GF-D8 (cell line): ENCODE results near the gene PDZD8.
"Not testable (repeated sequence)": the region's sequence is repeated elsewhere in the genome, so short reads cannot be mapped to it uniquely, and the experiment has no call there.

Experiments
- DNase-seq: peaks from one replicate; lab custom pipeline; 2025; lab: John Stamatoyannopoulos, UW

PDZD8 gene

DNA sequence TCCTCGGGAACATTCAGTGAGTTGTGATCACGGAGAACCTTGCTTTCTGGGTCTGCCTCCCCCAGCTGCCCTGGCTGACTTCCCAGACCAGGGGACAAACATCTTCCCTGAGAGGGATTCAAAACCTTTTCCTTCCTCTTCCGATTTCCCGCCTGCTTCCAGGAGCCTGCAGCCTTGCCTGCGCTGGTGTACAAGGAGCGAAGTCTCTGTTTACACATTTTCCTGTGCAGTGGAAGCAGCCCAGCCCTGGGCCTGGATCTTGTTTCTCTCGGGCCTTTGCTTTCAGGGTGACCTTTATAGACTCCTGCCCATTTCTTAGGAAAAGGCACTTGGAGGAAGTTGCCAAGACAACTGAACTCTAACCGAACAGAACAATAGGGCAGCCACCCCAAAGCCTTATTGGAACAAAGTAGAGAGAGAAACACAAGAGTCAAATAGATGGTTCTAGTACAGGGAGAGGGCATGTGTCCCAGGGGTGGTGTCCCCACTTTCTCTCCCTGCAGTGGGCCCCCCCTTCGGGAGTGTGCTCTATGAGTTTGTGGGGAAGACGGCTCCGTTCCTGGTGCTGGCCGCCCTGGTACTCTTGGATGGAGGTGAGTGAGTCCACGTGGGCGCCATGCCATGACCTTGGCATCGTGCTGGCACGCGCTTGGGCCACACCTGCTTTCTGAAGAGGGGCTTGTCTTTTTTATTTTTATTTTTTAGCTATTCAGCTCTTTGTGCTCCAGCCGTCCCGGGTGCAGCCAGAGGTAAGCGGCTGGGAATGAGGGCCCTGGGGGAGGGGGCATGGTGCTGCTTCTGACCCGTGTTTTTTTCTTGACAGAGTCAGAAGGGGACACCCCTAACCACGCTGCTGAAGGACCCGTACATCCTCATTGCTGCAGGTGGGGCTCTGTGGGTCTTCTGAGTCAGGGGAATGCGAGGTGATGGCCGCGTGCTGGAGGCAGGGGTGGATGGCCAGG lies 120.2 kb downstream of the PDZD8 start:
- DNase-seq = no peak

DNA sequence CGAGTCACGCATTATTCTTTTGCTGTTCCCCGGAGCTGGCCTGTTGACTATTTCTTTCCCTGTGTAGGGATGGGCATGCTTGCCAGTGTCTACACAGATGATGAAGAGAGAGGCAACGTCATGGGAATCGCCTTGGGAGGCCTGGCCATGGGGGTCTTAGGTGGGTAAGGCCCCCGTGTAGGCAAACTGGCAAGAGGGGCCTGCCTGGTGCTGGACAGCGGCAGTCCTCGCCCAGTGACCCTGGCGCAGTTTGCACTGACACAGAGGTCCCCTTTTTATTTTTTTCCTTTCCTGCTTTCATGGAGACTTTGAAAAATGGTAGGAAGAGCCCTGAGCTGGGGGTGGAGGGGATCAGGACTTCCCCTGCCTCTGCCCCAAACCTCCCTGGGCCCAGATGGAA lies 120.9 kb downstream of the PDZD8 start:
- no peak for DNase-seq

DNA sequence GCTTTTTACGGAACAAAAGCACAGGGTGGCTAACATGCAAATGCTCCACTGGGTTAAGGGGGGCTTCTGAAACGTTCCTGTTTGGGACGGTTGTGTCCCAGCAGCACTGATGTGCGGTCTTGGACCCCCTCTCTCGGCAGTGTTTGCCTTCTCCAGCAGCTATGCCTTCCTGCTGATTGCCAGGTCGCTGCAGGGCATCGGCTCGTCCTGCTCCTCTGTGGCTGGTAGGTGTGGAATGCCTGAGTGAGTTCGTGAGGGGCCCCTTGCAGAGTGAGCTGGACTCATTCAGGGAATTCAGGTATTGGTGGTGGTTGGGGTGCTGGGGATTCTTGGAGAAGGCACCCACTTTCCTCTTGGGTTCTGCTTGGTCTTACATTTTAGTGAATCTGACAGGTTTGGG lies 121.3 kb downstream of the PDZD8 start:
- DNase-seq = no peak

DNA sequence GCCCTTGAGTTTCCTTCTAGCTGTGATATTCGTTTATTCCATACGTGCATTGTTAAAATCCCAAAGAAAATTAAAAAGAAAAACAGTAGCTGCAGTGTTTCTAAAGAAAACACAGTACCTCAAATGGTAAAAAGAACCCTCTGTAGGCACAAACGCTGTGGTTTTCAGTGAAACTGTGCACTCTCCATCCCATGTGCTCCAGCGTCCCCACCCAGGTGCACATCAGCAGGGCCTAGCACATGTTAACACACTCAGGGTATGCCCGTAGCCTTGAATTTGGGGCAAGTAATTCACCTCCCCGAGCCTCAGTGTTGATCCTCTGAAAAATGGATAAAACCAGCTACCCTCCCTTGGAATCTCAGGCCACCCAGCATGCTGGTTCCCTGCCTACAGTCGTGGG lies 124.8 kb downstream of the PDZD8 start:
- DNase-seq = no peak

DNA sequence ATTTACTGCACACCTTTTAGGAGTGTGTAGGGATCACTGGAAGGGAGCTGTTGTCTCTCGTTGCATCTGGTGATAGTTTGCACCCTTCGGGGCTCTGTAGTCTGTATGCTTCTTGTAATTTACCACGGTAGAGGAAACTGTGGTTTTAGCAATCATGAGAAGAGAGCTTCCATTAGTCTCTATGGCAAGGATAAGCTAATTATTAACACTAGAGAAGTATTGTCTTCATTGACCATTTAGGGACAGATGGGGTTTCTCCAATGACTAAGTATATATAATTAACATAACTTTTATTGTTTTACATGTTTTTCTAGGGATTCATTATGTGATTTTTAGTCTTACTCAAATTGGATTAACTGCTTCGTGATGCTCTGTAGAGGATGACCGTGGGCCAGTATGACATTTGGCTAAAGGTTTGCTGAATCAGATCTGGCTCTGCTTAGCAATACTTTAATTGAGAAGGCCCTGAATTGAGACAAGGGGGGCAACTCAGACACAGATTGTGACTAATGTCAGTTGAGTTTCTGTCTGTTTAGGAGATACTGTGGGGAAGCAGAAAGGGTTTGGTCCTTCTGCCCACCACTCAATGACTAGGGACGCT lies 125.6 kb downstream of the PDZD8 start:
- no peak for DNase-seq

DNA sequence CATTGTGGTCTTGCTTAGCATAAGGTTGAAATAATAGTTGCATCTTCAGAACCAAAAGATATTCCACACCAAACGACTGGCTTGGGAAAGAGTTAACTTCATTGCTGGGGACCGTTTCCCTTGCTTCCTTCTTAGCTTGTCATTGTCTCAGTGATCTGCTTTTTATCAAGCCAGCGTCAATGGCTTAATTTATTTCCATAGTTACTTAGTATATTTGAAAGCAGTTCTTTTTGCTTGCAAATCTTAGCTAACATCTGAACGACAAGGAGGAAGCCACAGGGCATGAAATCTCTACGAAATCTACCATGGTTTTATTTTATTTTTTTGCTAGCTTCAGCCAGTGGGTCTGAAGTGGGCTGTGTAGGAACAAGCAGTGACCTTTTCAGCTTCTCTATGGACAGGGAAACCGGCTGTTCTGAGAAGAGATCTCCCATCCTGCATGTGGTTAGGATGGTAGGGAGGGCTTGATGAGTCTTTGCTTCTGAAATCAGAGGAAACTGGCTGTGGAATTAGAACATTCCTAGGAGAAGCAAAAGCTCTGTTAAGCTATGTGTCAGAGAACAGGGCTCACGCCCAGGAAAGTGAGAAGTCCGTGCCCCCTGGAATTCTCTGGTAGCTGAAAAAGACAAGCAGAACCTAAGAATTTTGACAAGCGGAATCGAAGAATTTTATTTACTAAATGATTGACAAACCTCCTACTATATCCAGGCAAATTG lies 126.3 kb downstream of the PDZD8 start:
- no peak for DNase-seq

DNA sequence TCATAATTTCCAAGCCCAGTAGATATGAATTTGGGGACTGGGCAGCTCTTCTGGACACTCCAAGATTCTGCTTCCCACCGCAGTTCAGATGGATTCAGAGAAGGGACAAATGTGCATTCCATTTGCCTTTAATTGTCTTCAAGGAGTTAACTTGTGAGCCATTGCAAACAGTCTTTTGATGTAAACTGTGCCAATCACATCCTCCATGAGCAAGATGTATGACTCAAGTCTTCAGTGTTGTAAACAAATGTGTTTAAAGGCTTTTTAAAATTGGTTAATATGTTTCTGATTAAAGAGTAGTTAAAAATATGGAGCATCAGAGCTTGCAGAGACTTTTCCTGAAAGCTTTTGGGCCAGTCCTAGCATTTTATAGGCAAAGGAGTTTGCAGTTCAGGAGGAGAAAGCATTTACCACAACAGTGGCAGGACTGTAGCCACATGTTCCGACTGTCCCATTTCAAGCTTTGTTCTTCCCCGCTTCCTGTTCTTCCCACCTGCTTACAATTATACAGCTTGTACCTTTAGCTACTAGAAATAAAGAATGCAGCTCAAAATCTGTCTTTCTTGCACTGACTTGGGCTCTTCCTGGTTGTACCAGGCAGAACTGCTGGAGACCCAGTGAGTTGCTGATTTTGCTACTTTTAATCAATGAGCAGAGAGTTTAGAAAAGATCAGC lies 128.1 kb downstream of the PDZD8 start:
- DNase-seq = no peak

DNA sequence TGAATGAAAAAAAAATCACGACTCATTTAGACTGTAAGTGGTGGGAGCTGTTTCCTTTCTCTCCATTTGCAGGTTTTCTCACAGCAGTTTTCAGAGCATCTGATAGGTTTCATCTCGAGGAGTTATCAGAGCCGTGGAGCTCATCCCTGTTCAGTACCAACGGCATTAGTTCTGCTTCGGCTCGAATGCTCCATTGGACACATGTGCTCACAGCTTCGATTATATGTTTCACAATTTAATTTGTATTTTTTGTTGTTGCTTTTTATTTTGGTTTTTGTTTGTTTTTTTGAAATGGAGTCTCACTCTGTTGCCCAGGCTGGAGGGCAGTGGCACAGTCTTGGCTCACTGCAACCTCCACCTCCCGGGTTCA lies 132.8 kb downstream of the PDZD8 start:
- DNase-seq = no peak

DNA sequence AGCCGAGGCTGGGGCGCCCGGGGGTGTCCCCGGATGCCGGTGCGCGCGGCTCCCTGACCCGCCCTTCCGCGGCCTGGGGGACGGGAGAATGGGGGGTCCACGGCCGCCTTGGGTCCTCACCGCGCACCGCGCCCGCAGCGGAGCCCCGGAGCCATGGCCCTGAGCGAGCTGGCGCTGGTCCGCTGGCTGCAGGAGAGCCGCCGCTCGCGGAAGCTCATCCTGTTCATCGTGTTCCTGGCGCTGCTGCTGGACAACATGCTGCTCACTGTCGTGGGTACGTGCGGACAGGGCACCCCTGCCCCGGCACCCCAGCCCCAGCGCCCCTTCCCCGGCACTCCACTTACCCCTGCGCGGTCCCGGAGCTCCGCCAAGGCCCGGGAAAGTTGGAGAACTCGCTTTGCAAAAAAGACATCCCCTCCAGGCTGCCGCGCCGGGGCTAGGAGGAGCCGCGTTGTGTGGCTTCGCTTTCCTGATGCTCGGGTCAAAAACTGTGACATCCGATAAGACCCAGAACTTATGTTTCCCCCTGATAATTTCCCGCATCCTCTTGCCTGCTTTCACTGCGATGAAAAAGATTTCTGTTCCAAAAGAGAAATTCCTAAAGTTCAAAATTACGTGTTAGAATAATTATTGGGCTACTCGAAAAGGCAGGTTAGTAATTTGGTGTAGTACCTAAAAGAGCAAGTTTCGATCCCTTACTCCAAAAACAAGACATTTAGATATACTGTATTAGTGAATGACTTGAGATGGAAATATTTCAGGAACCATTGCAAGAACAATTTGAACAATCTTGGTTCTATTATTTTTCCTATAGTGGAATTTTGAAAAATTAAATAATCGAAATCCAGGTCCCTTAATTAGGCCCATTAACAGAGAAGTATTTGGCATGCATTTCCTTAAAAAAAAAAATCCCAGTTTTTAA lies 133.4 kb downstream of the PDZD8 start:
- DNase-seq = no peak

DNA sequence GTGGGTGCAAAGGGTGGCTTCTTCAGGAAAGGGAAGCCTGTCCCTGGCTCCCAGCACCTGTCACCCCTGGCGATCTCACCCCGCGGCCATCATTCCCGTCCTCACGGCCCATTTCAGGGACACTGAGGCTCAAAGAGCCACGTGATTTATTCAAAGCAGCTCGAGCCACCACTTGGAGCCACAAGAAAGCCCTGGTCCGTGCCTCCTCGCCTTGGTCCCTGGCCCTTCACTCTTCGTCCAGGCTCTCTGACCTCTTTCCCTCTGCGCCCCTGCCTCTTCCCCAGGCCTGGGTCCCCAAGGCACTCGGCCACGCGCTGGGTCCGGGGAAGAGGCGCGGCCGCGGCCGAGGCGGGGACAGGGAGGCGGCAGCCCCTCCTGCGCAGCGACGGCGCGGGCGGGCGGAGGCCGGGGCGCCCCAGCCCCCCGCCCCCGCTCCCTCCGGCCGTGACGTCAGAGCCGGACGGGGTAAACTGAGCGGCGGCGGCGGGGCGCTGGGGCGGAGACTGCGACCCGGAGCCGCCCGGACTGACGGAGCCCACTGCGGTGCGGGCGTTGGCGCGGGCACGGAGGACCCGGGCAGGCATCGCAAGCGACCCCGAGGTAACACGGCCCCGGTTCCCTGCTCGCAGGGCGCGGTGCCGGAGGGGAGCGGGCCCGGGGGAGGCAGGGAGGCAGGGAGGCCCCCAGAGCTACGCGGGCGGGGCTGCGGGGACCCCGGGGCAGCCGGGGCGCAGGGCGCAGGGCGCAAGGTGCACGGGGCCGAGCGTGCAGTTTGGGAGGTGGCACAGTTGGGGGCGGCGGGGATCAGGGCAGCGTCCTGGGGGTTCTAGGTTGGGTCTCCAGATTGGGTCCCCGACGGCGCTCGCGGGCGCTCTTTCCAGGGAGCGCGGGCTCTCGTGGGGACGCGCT lies 134.4 kb downstream of the PDZD8 start, which contains the start of gene SLC18A2:
Gene SLC18A2 (plus strand): TSS at position 494 of the 909 bp plus-strand sequence. CDS start 580 bp downstream, outside the sequence.
- DNase-seq = no peak

DNA sequence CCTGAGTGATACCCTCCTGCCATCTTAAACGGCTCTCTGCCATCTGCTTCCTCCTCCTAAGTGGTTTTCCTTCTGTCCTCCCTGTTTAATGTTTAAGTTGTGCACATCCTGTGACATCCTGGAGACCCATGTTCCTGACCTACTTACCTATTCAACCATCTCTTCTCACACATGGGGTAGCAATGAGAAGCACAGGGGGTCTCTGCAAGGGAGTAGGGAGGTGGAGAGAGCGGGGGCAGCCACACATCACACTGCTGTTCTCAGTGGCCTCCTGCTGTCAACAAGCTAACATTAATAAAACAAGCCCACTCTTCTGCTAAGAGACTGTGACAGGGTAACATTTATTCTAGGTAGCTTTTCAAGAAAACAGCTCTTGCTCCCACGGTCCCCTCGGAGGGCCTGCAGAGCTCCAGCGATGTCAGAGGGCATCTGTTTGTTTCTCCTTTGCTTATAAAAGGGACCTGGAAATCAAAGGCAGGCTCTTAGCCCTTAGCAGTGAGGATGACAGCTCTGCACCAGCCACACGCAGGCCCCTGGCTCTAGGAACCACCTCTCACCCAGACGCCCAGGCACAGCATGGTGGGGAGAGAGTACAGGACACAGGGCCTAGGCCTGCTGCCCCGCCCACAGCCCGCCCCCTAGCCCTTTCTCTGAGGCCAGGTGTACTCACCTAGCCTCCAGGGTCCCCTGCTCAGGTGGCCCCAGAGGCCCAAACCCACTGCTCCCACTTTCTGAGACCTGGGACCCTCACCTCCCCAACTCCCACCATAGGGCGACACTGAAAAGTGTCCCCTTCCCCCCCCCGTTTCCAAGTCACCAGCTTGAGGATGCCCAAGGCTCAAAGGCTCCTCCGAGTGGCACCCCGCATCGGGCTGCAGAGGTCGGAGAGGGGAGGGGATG lies 135.3 kb downstream of the PDZD8 start:
- DNase-seq = no peak

DNA sequence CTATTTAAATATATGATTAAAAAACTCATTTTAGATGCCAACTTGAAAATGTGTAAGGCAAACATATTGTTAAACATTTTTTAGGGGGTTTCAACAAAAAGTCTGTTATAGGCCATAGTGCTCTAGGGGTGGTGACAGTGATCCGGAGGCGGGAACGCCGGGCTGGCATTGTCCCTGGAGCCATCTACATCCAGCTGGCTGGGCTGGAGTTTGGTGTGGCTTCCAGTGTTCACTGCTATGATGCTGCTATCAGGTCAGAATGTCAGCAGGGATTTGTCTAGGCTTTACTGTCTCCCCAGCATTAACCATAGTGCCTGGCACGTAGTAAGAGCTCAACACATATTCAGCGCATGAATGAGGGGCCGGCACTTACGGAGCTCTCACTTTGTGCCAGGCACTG lies 136.2 kb downstream of the PDZD8 start:
- no peak for DNase-seq

DNA sequence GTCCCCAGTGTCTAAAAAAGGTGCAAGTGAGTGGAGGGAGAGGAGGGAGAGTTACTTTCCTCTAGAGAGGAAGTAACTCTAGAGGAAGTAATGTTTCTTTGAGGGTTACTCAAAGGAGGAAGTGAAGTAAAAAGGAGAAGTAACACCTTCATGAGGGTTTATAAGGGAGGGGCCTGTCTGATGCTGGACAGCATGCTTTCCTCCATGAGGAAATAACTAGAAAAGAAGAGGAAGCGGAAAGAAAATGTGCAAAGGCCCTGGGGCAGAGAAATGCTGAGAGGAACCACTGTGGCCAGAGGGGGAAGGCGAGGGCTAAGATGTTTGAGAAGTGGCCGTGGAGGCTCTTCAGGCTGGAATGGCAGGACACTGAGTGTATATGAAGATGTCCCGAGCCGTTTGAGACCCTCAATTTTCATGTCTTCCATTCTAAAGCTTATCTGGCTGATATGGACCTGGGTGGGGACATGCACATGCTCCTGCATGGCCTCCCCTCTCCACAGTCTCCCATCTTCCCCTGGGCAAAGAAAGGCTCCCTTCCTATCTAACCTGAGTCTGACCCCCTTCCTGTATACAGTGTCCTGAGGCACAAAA lies 137.7 kb downstream of the PDZD8 start:
- DNase-seq = peak; percentile 89

DNA sequence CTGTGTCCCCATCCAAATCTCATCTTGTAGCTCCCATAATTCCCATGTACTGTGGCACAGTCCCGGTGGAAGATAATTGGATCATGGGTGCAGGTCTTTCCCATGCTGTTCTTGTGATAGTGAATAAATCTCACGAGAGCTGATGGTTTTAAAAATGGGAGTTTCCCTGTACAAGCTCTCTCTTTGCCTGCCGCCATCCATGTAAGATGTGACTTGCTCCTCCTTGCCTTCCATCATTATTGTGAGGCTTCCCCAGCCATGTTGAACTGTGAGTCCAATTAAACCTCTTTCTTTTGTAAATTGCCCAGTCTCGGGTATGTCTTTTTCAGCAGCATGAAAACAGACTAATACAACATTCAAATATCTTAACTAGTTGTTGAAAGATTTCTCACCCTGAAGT lies 145.1 kb downstream of the PDZD8 start:
- not testable (repeated sequence) for DNase-seq

DNA sequence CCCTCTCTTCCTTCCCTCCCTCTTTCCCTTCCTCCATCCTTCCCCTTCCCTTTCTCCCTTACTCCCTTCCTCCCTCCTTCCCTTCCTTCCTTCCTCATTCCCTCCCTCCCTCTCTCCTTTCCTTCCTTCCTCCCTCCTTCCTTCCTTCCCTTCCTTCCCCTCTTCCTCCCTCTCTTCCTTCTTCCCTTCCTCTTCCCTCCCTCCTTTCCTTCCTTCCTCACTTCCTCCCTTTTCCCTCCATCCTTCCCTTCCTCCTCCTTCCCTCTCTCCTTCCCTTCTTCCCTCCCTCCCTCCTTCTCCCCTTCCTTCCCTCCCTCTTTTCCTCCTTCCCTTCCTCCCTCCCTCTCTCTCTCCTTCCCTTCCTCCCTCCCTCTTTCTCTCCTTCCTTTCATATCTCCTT lies 147.0 kb downstream of the PDZD8 start:
- DNase-seq = no peak
